HG03571 (cell line): ENCODE results near the gene PSME3IP1.

Experiments
- ATAC-seq: cut with Tn5 transposase; IDR thresholded peaks from one replicate; pipeline ENCODE4 v1.9.1; 2021; ENCODE audit not compliant: unreplicated experiment

PSME3IP1 gene

DNA sequence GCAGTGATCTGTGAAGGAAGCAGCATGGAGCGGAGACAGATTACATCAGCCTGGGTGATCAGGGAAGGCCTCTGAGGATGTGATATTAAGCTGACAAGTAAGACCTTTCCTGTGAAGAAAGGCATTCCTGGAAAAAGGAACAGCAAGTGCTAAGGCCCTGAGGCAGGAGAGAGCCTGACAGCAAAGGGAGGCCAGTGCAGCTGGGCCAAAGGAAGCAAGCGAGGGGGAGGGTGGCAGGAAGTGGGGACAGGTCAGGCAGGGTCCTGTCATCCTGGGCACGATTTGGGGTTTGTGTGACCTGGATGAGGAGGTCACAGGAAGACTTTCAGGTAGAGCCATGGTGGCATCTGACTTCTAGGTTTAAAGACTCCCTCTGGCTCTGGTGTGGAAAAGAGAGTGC is 81.1 kb downstream of the PSME3IP1 start:
- ATAC-seq = no peak

DNA sequence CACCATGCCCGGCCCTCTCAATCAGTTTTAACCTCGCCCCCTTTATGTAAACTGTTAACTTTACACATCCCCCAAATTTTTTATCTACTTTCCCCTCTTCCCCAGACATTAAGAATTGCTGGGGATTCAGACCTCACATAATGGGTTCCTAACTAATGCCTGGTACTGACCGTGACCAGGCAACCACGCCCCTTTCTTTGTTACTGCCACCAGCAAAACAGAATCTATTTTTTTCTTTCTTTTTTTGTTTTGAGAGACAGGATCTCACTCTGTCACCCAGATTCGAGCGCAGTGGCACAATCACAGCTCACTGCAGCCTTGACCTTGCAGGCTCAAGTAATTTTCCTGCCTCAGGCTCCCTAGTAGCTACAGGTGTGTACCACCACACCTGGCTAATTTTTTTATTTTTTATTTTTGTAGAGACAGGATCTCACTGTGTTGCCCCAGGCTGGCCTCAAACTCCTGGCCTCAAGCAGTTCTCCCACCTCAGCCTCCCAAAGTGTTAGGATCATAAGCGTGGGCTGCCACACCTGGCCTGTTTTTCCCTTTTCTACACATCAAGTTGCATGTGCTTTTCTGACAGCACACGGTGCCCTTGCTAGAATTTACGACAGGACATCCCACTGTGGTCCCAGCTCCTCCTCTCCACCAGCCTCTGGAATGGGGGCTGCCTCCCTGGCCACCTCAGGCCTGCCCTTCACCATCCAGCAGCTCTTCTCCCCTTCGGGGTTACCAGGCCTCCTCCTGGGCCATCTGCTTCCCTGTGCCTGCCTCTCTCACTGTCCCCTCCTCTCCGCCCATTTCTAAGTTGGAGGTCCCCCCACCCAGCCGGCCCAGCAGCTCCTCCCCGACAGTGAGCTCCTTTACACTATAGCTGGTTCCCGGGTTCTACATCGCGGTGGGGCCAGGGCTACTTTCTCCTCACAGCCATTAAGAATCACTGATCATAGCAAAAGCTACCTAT is 82.7 kb downstream of the PSME3IP1 start:
- no peak for ATAC-seq
